GM18499 (cell line): ENCODE data around the gene CENPVL2.
"Not testable (repeated sequence)": the region's sequence is repeated elsewhere in the genome, so short reads cannot be mapped to it uniquely, and the experiment has no call there.

Experiments used
- ATAC-seq: cut with Tn5 transposase; IDR thresholded peaks from one replicate; pipeline ENCODE4 v1.9.1; 2021; ENCODE audit warnings: moderate number of reproducible peaks; ENCODE audit not compliant: insufficient read depth, unreplicated experiment

CENPVL2 gene

GRCh38 chrX:51682720-51683062 lies at the start of gene CENPVL2:
TSS of gene CENPVL2 (minus strand) at chrX:51682831. CDS start at chrX:51682831, 0 bp downstream.
- ATAC-seq, result not testable (repeated sequence)

DNA sequence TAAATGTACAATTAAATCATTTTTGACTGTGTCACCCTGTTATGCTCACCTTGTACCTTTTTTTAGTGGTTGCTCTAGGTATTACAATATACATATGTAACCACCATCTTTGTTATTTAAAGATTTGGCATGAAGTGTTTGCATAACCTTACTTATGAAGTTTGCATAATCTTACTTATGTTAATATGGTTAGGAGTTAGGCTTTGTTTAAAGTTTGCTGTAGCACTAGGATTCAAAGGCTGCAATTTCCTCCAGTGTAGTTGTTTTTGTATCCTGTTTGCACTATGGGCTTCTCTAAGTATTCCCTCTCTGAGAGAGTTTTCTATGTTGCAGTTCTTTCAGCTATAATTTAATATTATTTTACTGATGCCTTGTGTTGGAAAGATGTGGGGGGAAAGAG lies 45.6 kb upstream of the CENPVL2 start:
- ATAC-seq, result no peak

GRCh38 chrX:51712943-51713647 lies 30.5 kb upstream of the CENPVL2 start:
- not testable (repeated sequence) for ATAC-seq

GRCh38 chrX:51710277-51711164 lies 27.9 kb upstream of the CENPVL2 start, which contains the start of gene CENPVL1:
TSS of gene CENPVL1 (plus strand) at chrX:51710512. CDS start at chrX:51710512, 0 bp downstream.
- ATAC-seq, result not testable (repeated sequence)

DNA sequence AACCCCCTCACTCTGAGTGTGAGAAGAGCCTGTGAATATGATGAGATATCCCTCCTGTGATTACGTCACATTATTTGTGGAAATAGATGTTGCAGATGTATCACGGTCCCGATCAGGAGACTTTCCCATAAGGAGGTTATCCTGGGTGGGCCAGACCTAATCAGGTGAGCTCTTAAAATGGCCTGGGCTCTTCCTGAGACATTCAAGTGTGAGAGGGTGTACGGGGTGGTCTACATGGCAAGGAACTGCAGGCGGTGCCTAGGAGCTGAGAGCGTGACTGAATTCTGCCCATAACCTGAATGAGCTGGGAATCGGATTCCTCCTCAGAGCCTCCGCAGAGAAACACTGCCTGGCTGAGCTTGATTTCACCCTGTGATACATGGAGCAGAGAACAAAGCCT lies 14.8 kb upstream of the CENPVL2 start:
- no peak for ATAC-seq

DNA sequence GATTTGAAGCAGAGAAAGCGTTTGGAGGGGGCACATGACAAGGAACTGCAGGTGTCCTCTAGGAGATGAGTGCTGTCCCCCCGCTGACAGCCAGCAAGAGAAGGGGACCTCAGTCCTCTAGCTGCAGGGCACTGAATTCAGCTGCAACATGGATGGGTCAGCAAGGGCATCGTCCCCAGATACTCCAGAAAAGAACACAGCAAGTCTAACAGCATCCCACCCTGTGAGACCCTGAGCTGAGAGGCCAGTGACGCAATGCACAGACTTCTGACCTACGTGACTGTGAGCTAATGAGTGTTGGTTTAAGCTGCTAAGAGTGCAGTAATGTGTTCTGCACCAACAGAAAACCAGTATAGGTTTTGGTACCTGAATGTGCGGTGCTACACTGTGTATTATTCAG lies 11.6 kb upstream of the CENPVL2 start:
- ATAC-seq, result no peak

DNA sequence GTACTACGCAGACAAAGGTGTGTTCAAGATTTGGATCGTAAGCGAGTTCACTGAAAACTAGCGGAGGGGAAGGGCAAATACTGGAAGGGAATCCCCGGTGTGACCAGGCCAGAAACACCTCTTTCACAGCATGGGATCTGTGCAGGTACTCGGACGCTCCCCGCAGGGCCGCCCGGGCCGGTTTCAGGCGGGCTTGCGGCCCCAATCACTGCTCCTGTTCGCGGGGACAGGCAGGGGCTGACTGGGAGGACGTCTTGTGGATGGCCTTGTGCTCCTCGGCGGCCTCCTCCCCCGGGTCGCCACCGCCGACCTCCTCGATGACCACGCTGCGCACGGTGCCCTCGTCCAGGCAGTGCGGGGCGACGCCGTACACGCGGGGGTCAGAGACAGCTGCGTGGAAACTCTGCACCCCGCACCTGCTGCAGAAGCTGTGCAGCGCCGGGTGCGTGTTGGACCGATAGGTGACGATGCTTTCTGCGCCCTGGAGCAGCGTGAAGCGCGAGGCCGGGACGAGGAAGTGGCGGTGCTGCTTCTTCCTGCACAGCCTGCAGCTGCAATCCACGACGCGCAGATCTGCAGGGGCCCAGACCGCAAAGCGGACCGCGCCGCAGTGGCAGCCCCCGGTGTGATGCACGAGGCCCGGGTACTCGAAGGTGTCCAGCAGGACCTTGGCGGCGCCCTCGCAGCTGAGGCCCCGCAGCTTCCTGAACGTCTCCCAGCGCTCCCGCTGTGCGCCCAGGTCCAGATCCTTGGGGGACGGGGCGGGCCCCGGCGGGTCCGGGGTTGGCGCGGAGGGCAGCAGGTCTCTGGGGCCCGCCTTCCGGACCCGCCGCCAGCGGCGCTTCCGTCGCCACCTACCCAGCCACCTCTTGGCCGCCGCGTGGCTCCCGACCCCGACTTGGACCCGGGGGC lies 567 bp downstream of the CENPVL2 start:
- not testable (repeated sequence) for ATAC-seq

GRCh38 chrX:51679689-51680433 lies 2.8 kb downstream of the CENPVL2 start:
- not testable (repeated sequence) for ATAC-seq

DNA sequence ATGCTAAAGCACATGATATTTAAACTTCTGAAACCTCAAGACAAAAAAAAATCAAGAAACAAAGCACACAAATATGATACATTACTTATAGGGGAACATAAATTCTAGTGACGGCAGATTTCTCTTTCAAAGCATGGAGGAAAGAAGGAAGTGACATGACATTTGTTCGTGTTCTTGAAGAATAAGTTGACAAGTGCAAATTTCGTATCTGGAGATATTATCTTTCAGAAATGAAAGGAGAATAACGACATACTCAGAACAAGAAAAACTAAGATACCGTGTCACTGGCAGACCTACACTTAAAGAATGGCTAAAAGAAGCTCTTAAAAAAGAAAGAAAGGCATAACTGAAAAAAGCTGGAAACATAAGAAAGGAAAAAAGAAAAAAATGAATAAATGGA lies 16.6 kb downstream of the CENPVL2 start:
- ATAC-seq, result no peak

DNA sequence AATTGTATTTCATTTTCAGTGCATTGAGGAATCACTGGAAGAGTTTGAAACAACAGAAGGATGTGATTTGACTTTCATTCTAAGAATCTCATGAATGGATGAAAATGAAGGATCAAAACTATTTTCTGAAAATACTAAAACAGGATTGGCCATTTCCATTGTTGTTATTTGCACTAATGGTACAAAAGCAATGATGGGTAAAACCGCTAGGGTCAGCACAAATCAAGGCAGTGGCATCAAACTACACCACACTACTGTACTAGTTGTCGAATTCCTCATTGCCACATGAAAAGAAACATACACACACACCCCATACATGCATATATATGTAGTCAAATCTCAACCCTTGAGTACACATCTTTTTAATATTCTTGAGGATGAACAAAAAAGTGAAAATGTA lies 39.3 kb downstream of the CENPVL2 start:
- ATAC-seq, result no peak

DNA sequence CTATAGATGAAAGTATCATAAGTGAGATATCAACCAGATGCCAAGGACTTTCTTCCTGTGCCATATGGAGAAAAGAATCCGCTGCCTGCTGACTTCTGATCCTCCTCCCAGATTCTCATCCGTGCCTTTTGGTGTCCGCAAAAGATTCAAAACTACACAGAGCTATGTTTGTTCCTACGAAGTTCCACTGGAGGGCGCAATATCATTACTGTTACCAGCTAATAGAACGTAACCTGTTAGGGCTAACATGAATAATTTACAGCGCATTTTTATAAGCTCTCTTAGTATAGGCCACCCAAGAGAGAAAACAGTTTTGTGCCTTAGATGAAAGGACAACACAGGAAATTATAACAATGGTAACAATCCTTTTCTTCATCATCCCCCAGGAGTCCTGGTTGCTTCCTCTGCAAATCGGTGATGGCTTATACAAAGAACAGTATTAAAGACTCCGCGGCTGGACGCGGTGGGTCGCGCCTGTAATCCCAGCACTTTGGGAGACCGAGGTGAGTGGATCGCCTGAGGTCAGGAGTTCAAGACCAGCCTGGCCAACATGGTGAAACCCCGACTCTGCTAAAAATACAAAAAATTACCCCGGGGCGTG lies 41.1 kb downstream of the CENPVL2 start:
- ATAC-seq, result no peak

- not testable (repeated sequence) for ATAC-seq
Observed at GRCh38 chrX:51636511-51636910, 46.1 kb downstream of the CENPVL2 start.
